Stimulated activated CD4-positive, alpha-beta T cell treated with anti-CD3 and anti-CD28 coated beads, Interleukin-1b, Interleukin-23, amount 100 ng/mL, for 48 hours (primary cell): ENCODE results near the gene SNRPD3.

Source experiments
- DNase-seq: peaks from one replicate; pipeline ENCODE4 v3.0.0-alpha.2; 2020

Gene SNRPD3

GRCh38 chr22:24576778-24577177 is 21.0 kb downstream of the SNRPD3 start:
- DNase-seq = no peak

GRCh38 chr22:24578355-24579257 is 22.8 kb downstream of the SNRPD3 start:
- DNase-seq = no peak

- DNase-seq = no peak
These were observed 23.4 kb downstream of the SNRPD3 start for GRCh38 chr22:24579258-24579601.

- DNase-seq = no peak
These were observed 24.5 kb downstream of the SNRPD3 start for GRCh38 chr22:24580276-24580675.

- no peak for DNase-seq
These were observed 26.4 kb downstream of the SNRPD3 start for GRCh38 chr22:24582056-24582814.

- no peak for DNase-seq
These were observed 27.7 kb downstream of the SNRPD3 start for GRCh38 chr22:24583221-24584165.

GRCh38 chr22:24584166-24584790 is 28.5 kb downstream of the SNRPD3 start:
- no peak for DNase-seq

GRCh38 chr22:24584871-24585411 is 29.1 kb downstream of the SNRPD3 start:
- no peak for DNase-seq

- DNase-seq = no peak
These were observed 29.7 kb downstream of the SNRPD3 start for GRCh38 chr22:24585461-24585860.

GRCh38 chr22:24585927-24586546 is 30.2 kb downstream of the SNRPD3 start:
- DNase-seq = no peak

GRCh38 chr22:24587251-24587650 is 31.5 kb downstream of the SNRPD3 start:
- DNase-seq = no peak

GRCh38 chr22:24587948-24588347 is 32.1 kb downstream of the SNRPD3 start:
- no peak for DNase-seq

- DNase-seq = no peak
These were observed 32.6 kb downstream of the SNRPD3 start for GRCh38 chr22:24588381-24588756.

GRCh38 chr22:24588757-24589481 is 33.1 kb downstream of the SNRPD3 start:
- DNase-seq = no peak

- DNase-seq = no peak
These were observed 33.8 kb downstream of the SNRPD3 start for GRCh38 chr22:24589518-24590030.

GRCh38 chr22:24590596-24591173 is 34.9 kb downstream of the SNRPD3 start:
- DNase-seq = no peak

- no peak for DNase-seq
These were observed 35.6 kb downstream of the SNRPD3 start for GRCh38 chr22:24591286-24591830.

- DNase-seq = no peak
These were observed 36.5 kb downstream of the SNRPD3 start for GRCh38 chr22:24592058-24592850.

GRCh38 chr22:24592851-24593558 is 37.2 kb downstream of the SNRPD3 start, which contains the start of gene LRRC75B:
TSS of gene LRRC75B (minus strand) at chr22:24593073. CDS start at chr22:24593039, 34 bp downstream.
- peak; percentile 28 for DNase-seq
